K562 (cell line): ENCODE results near the gene ETFBKMT. TPM values are rescaled to one million over a fixed set of nuclear protein-coding genes. Genes with fewer than 3 reads are reported as not detected.
A peak's percentile ranks its signal among the peaks of the same experiment; 100 is the strongest.
"Not testable (repeated sequence)": the region's sequence is repeated elsewhere in the genome, so short reads cannot be mapped to it uniquely, and the experiment has no call there.

Source experiments
- ATF1 ChIP-seq, 2 experiments: fragments of 450-650 bp in 1 of 2; IDR thresholded peaks; 2 replicates each; pipeline ENCODE4 v1.6.1; 2016; ENCODE audit warnings: missing compliant biosample characterization in 1 of 2, missing genetic modification characterization in 1 of 2
- BRD9 ChIP-seq: fragments of 450-650 bp; IDR thresholded peaks from 2 replicates; pipeline ENCODE4 v1.6.1; 2018; ENCODE audit warnings: low read depth; ENCODE audit not compliant: partially characterized antibody
- FOXA3 ChIP-seq, 2 experiments: fragments of 450-650 bp in 1 of 2; sonication (generic) in 1 of 2; formaldehyde crosslinking; IDR thresholded peaks in 1 of 2; conservative IDR thresholded peaks in 1 of 2; 2 replicates each; pipeline versions ENCODE4 v1.4.0 to v1.8.0; 2020 to 2022; ENCODE audit warnings: mild to moderate bottlenecking in 2 of 2, missing genetic modification reagents in 1 of 2
- HDGF ChIP-seq: fragments of 450-650 bp; IDR thresholded peaks from 2 replicates; pipeline ENCODE4 v1.6.1; 2016
- LEF1 ChIP-seq: fragments of 450-650 bp; IDR thresholded peaks from 2 replicates; pipeline ENCODE4 v1.6.1; 2016; ENCODE audit warnings: mild to moderate bottlenecking
- MLLT1 ChIP-seq, 2 experiments: fragments of 450-650 bp; IDR thresholded peaks; 2 replicates each; pipeline ENCODE4 v1.6.1; 2016
- MNT ChIP-seq, 2 experiments: fragments of 450-650 bp; conservative IDR thresholded peaks; 2 replicates each; pipeline ENCODE4 v1.6.1; 2017; ENCODE audit warnings: mild to moderate bottlenecking in 2 of 2, moderate library complexity in 2 of 2
- MTA1 ChIP-seq: fragments of 450-650 bp; IDR thresholded peaks from 2 replicates; pipeline ENCODE4 v1.6.1; 2017; ENCODE audit warnings: borderline replicate concordance
- MYNN ChIP-seq, 2 experiments: sonication (generic); formaldehyde crosslinking in 1 of 2; IDR thresholded peaks; 2 replicates each; pipeline versions ENCODE4 v1.5.0 to v1.6.1; 2016 to 2020; ENCODE audit warnings: antibody characterized with exemption in 1 of 2, missing genetic modification reagents in 1 of 2
- NR2C2 ChIP-seq, 2 experiments: fragments of 200-800 bp in 1 of 2; sonication (Bioruptor generic) in 1 of 2; sonication (generic) in 1 of 2; formaldehyde crosslinking in 1 of 2; IDR thresholded peaks; 2 replicates each; pipeline versions ENCODE4 v1.6.1 to v1.8.0; 2016 to 2022; ENCODE audit warnings: mild to moderate bottlenecking in 1 of 2, missing compliant biosample characterization in 1 of 2, missing genetic modification characterization in 1 of 2, missing genetic modification reagents in 1 of 2
- POLR2G ChIP-seq: fragments of 200-400 bp; formaldehyde crosslinking; IDR thresholded peaks from 2 replicates; pipeline ENCODE4 v1.6.1; 2017; ENCODE audit warnings: low read depth, mild to moderate bottlenecking, antibody characterized with exemption, low read length, moderate library complexity
- PRDM10 ChIP-seq: fragments of 450-650 bp; IDR thresholded peaks from 2 replicates; pipeline ENCODE4 v1.6.1; 2018; ENCODE audit not compliant: partially characterized antibody
- TCF3 ChIP-seq: sonication (generic); formaldehyde crosslinking; IDR thresholded peaks from 2 replicates; pipeline ENCODE4 v1.4.0; 2020; ENCODE audit warnings: mild to moderate bottlenecking, missing genetic modification reagents
- YY1 ChIP-seq, 3 experiments: IDR thresholded peaks; 2 replicates each; pipeline ENCODE4 v1.6.1; 2011; ENCODE audit warnings: low read length in 2 of 3, mild to moderate bottlenecking in 2 of 3, moderate library complexity in 2 of 3, borderline replicate concordance in 1 of 3, control low read depth in 1 of 3, low read depth in 1 of 3; ENCODE audit not compliant: insufficient read depth in 3 of 3, insufficient replicate concordance in 2 of 3, control insufficient read depth in 1 of 3, insufficient read length in 1 of 3; ENCODE audit errors: extremely low read depth in 1 of 3
- ZEB2 ChIP-seq: fragments of 450-650 bp; IDR thresholded peaks from 2 replicates; pipeline ENCODE4 v1.6.1; 2016
- ZKSCAN1 ChIP-seq: fragments of 150-350 bp; IDR thresholded peaks from 2 replicates; pipeline ENCODE4 v1.6.1; 2016; ENCODE audit warnings: low read depth, low read length
- ZNF395 ChIP-seq: fragments of 200-800 bp; sonication (Bioruptor generic); IDR thresholded peaks from 2 replicates; pipeline ENCODE4 v1.6.1; 2017; ENCODE audit warnings: missing genetic modification characterization, missing compliant biosample characterization
- polyA plus RNA-seq, 8 experiments: library from polyadenylated mRNA; depleted of rRNA in 4 of 8; stranded (reverse) in 5 of 8; unstranded in 3 of 8; fragments of >200 nt; fragmentation: Nextera tagmentation in 2 of 8; fragmentation: Illumina TruSeq in 1 of 8; extraction: Ambion mirVana in 2 of 8; extraction: Trizol in 1 of 8; gene quantifications; 2 replicates each; pipeline versions ENCODE4 v1.2.1 to v1.2.3, GENCODE V29; 2011 to 2014; ENCODE audit warnings: inconsistent platforms in 1 of 8, missing spikeins in 1 of 8
- total RNA-seq, 7 experiments: library from RNA; depleted of rRNA in 6 of 7; stranded (reverse); fragments of >200 nt in 6 of 7; fragmentation: Illumina TruSeq in 2 of 7; extraction: Trizol in 2 of 7; gene quantifications; 2 replicates each; pipeline versions ENCODE4 v1.2.1 to v1.2.3, GENCODE V29; 2011 to 2021; ENCODE audit warnings: low replicate concordance in 1 of 7

The ETFBKMT gene
- total and polyA plus RNA-seq, 9 of the 15 experiments (the other 6 are each of a cell fraction or from before 2014, with no cell fraction given), result 0.18 to 1.7 (median 0.96) TPM

GRCh38 chr12:31718542-31719198 lies 59.2 kb downstream of the ETFBKMT start (continued):
- TF ChIP-seq ATF1, NR2C2, MYNN (CRISPR knock-in tag; IDR thresholded peaks at IDR 0.05): not testable (repeated sequence)
- peak; percentile 49; the same call in 1 of the 2 replicates for TF ChIP-seq ATF1 (tag; IDR thresholded peaks at IDR 0.05)
- TF ChIP-seq MTA1, result peak; percentile 29; the same call in 1 of the 2 replicates
- TF ChIP-seq FOXA3 (CRISPR knock-in tag; conservative IDR thresholded peaks at IDR 0.05 in 1 of 2, IDR thresholded peaks at IDR 0.05 in 1 of 2), result peak; percentile 83 to 97
- peak; percentile 82 for TF ChIP-seq BRD9
- peak; percentile 16; the same call in 1 of the 2 replicates for TF ChIP-seq NR2C2 (tag; IDR thresholded peaks at IDR 0.05)
- peak; percentile 42 to 71; a peak in 3 of 4 replicates for TF ChIP-seq MNT (conservative IDR thresholded peaks at IDR 0.05)
- TF ChIP-seq TCF3 (CRISPR knock-in tag), result peak; percentile 25; the same call in 1 of the 2 replicates
- peak; percentile 19 to 88 (median 57) for TF ChIP-seq YY1 (IDR thresholded peaks at IDR 0.05; ENCODE audit: borderline replicate concordance in 1 of 3, control insufficient read depth in 1 of 3, extremely low read depth in 1 of 3, insufficient read depth in 3 of 3, insufficient read length in 1 of 3, insufficient replicate concordance in 2 of 3, low read depth in 1 of 3, low read length in 2 of 3)
- TF ChIP-seq MLLT1 (IDR thresholded peaks at IDR 0.05), result peak; percentile 35 to 58; a peak in 2 of 4 replicates
- peak; percentile 70 for TF ChIP-seq POLR2G
- 0 out of 2 replicates have a peak, but pooled peaks have one; percentile 39 for TF ChIP-seq LEF1
- 0 out of 2 replicates have a peak, but pooled peaks have one; percentile 29 for TF ChIP-seq MYNN (IDR thresholded peaks at IDR 0.05)
- TF ChIP-seq ZNF395 (CRISPR knock-in tag), result peak; percentile 61; the same call in 1 of the 2 replicates
- 0 out of 2 replicates have a peak, but pooled peaks have one; percentile 46 for TF ChIP-seq ZKSCAN1
- TF ChIP-seq ZEB2, result peak; percentile 44; the same call in 1 of the 2 replicates
- 0 out of 2 replicates have a peak, but pooled peaks have one; percentile 19 for TF ChIP-seq HDGF
- peak; percentile 22 for TF ChIP-seq PRDM10
